Cardiac fibroblast (primary cell): ENCODE data around the gene SLC16A4.

Experiments used
- DNase-seq, 2 donors: peaks; one replicate each; pipeline versions ENCODE4 v3.0.0 to v3.0.0-alpha.2; 2010; ENCODE audit warnings: low read depth in 2 of 2
- H3K4me3 ChIP-seq, 2 donors: replicated peaks in 1 of 2; 1 replicate in 1 of 2; 2 replicates in 1 of 2; pipeline ENCODE4 v1.5.1; 2011; ENCODE audit warnings: low read depth in 2 of 2, low read length in 2 of 2, mild to moderate bottlenecking in 2 of 2, moderate library complexity in 1 of 2
- CTCF ChIP-seq: IDR thresholded peaks from one replicate; pipeline ENCODE4 v1.5.1; 2011; ENCODE audit warnings: low read depth, mild to moderate bottlenecking, low read length, inconsistent platforms

SLC16A4 gene

DNA sequence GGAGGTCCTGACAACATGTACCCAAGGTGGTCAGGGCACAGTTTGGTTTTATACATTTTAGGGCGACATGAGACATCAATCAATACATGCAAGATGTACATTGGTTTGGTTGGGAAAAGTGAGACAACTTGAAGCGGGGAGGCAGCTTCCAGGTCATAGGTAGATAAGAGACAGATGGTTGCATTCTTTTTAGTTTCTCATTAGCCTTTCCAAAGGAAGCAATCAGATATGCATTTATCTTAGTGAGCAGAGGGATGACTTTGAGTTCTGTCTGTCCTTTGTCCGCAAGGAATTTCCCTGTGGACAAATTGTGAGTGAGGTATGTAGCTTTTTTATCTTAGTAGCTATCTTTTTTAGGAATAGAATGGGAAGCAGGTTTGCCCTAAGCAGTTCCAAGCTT lies 62.1 kb downstream of the SLC16A4 start:
- no peak for TF ChIP-seq CTCF
- DNase-seq: no peak
- H3K4me3 ChIP-seq: no peak overlapping the region

- peak; percentile 27 to 31 for DNase-seq
- no peak overlapping the region for H3K4me3 ChIP-seq
- no peak for TF ChIP-seq CTCF
These were observed 62.6 kb downstream of the SLC16A4 start for GRCh38 chr1:110328274-110328673.

DNA sequence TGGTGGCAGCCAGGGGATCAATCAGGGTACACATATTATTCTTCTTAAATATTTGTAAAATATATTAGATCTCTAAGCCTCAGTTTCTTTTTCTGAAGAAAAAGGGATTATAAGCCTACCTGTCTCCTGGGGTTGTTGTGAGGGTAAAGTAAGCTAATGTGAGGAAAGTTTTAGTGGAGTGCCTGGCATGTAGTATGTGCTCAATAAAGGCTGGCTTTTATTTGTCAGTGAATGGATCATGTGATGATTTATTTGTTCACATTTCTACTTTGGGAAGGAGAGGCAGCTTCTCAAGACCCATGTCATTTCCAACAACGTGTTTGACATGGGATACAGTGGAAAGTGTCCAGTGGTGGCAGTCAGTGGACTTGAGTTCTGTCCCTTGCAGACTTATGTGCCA lies 64.0 kb downstream of the SLC16A4 start:
- no peak for DNase-seq
- H3K4me3 ChIP-seq: no peak overlapping the region
- no peak for TF ChIP-seq CTCF

DNA sequence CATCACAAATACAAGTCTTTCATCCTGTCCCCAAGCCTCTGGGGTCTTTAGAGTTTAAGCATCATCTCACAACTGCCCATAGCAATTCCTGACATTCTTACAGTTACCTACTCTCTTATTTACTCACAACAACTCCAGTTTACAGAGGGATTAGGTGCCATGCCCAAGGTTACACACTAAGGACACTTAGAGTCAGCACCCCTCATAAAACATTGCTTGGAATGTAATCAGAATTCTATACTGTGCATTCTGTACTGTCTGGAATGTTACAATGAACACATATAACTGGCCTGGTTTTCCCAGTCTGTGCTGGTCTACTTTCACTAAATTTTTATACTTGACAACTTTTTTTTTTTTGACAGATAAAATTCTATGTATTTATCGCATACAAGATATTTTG lies 66.2 kb downstream of the SLC16A4 start:
- H3K4me3 ChIP-seq: no peak overlapping the region
- no peak for DNase-seq
- no peak for TF ChIP-seq CTCF

DNA sequence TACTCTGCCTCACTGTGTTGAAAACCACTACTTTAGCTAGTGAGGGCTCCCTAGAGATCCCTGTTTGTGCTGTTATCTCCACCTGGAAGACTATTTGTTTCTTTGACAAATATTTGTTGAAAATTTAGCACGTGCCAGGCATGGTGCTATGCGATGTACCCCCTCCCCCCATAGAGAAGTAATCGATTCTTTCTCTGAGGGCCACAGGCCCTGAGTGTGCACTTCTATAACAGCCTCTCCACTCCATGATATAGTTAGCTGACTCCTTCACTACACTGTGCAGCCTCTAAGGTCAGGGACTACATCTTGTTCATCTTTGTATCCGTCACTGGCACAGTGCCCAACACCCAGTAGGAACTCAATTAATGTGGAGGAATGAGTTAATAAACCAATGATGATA lies 69.0 kb downstream of the SLC16A4 start:
- no peak for DNase-seq
- no peak overlapping the region for H3K4me3 ChIP-seq
- no peak for TF ChIP-seq CTCF

- no peak for DNase-seq
- no peak for TF ChIP-seq CTCF
- no peak overlapping the region for H3K4me3 ChIP-seq
These were observed 69.8 kb downstream of the SLC16A4 start for GRCh38 chr1:110321045-110321444.

DNA sequence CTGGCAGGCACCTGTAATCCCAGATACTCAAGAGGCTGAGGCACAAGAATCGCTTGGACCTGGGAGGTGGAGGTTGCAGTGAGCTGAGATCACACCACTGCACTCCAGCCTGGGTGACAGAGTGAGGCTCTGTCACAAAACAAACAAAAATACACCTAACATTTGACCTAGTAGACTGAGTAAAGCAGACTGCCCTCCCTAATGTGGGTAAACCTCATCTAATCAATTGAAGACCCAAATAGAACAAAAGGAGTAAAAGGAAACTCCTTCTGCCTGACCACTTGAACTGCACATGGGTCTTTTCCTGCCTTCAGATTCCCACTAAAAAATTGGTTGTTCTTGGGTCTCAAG lies 70.7 kb downstream of the SLC16A4 start:
- no peak for TF ChIP-seq CTCF
- H3K4me3 ChIP-seq: no peak overlapping the region
- DNase-seq: no peak
